Measurements from ENCODE around the gene NPVF. TPM values are rescaled to one million over a fixed set of nuclear protein-coding genes. Genes with fewer than 3 reads are reported as not detected.

The NPVF gene
- total RNA-seq, 4 donors from 2014 or later, result not detected

- H3K4me1 ChIP-seq, result no peaks in the 10 kb centered on the region
- H3K36me3 ChIP-seq, result no peaks in the 10 kb centered on the region
- WGBS, 2 donors, result 76 to 82% methylated on average over 3 of the region's 3 CpGs
- intact Hi-C loops (cut with DNase I), result no loop called here
- H3K9me3 ChIP-seq, result peaks cover 0 to 8% (median 5%) of the 10 kb centered on the region in 3 donors
- DNase-seq, result no peak
- H3K4me3 ChIP-seq, result no peak overlapping the region
- TF ChIP-seq CTCF (IDR thresholded peaks at IDR 0.05) (no peak), POLR2A (IDR thresholded peaks at IDR 0.05) (no peak)
- H3K27ac ChIP-seq, result no peak overlapping the region
- peaks cover 0 to 15% (median 0%) of the 10 kb centered on the region in 4 donors for H3K27me3 ChIP-seq
These were observed 20.4 kb downstream of the NPVF start for GRCh38 chr7:25207887-25208286.

GRCh38 chr7:25206765-25207164 is 21.5 kb downstream of the NPVF start:
- Histone ChIP-seq H3K36me3 (no peaks in the 10 kb centered on the region), H3K4me1 (no peaks in the 10 kb centered on the region), H3K9me3 (peaks cover 0 to 8% (median 5%) of the 10 kb centered on the region in 3 donors), H3K27me3 (peaks cover 0 to 15% (median 0%) of the 10 kb centered on the region in 4 donors), H3K27ac (no peak overlapping the region), H3K4me3 (no peak overlapping the region)
- WGBS, 2 donors, result 72 to 73% methylated on average over 3 of the region's 3 CpGs
- no peak for DNase-seq
- no peak for TF ChIP-seq CTCF (IDR thresholded peaks at IDR 0.05)
- no peak for TF ChIP-seq POLR2A (IDR thresholded peaks at IDR 0.05)
- intact Hi-C loops (cut with DNase I), result no loop called here

- H3K36me3 ChIP-seq, result no peaks in the 10 kb centered on the region
- no peaks in the 10 kb centered on the region for H3K27me3 ChIP-seq
- no peaks in the 10 kb centered on the region for H3K4me1 ChIP-seq
- no peak for TF ChIP-seq CTCF (IDR thresholded peaks at IDR 0.05)
- no peak for TF ChIP-seq POLR2A (IDR thresholded peaks at IDR 0.05)
- no peaks in the 10 kb centered on the region for H3K9me3 ChIP-seq
- intact Hi-C loops (cut with DNase I), result no loop called here
- H3K4me3 ChIP-seq, result no peak overlapping the region
- 33 to 37% methylated on average over 5 of the region's 5 CpGs for WGBS, 2 donors
- DNase-seq, result no peak
- H3K27ac ChIP-seq, result no peak overlapping the region
These were observed 32.0 kb downstream of the NPVF start for GRCh38 chr7:25196132-25196896.

GRCh38 chr7:25194036-25194435 is 34.2 kb downstream of the NPVF start:
- intact Hi-C loops (cut with DNase I), result no loop called here
- Histone ChIP-seq H3K4me1 (no peaks in the 10 kb centered on the region), H3K4me3 (no peak overlapping the region), H3K36me3 (no peaks in the 10 kb centered on the region), H3K9me3 (no peaks in the 10 kb centered on the region), H3K27ac (no peak overlapping the region), H3K27me3 (no peaks in the 10 kb centered on the region)
- WGBS, 2 donors, result 88 to 89% methylated on average over 2 of the region's 2 CpGs
- no peak for DNase-seq
- no peak for TF ChIP-seq POLR2A (IDR thresholded peaks at IDR 0.05)
- no peak for TF ChIP-seq CTCF (IDR thresholded peaks at IDR 0.05)

GRCh38 chr7:25192043-25192442 is 36.2 kb downstream of the NPVF start:
- intact Hi-C loops (cut with DNase I), result no loop called here
- DNase-seq, result no peak
- 63 to 81% methylated on average over 3 of the region's 3 CpGs for WGBS, 2 donors
- Histone ChIP-seq H3K36me3 (no peaks in the 10 kb centered on the region), H3K4me3 (no peak overlapping the region), H3K9me3 (no peaks in the 10 kb centered on the region), H3K27me3 (peaks cover 0 to 4% (median 0%) of the 10 kb centered on the region in 4 donors), H3K27ac (no peak overlapping the region), H3K4me1 (no peaks in the 10 kb centered on the region)
- TF ChIP-seq CTCF (IDR thresholded peaks at IDR 0.05), result no peak
- TF ChIP-seq POLR2A (IDR thresholded peaks at IDR 0.05), result no peak

Data from esophagus squamous epithelium (tissue), 5 donors.